Calu3 (cell line): ENCODE measurements around the gene OR51E2. TPM values are rescaled to one million over a fixed set of nuclear protein-coding genes. Genes with fewer than 3 reads are reported as not detected.

ENCODE experiments used
- BruUV-seq: library from RNA; stranded (reverse); fragments of 400-500 nt; replicated peaks from 2 replicates; lab custom pipeline; 2021; lab: Mats Ljungman, UMichigan
- CTCF ChIA-PET: fragments of 300-600 bp; sonication (Branson Sonifier 250); formaldehyde crosslinking; loops from one replicate; lab custom pipeline; 2022; ENCODE audit warnings: antibody characterized with exemption; lab: Charles Lee
- DNase-seq: peaks from one replicate; pipeline ENCODE4 v3.0.0; 2022
- H3K27ac Mint-ChIP-seq: one replicate; pipeline ENCODE4 v1.8.0; 2022; ENCODE audit warnings: mixed read lengths; ENCODE audit not compliant: unreplicated experiment
- H3K27me3 Mint-ChIP-seq: one replicate; pipeline ENCODE4 v1.8.0; 2022; ENCODE audit warnings: mixed read lengths; ENCODE audit not compliant: unreplicated experiment
- H3K36me3 Mint-ChIP-seq: one replicate; pipeline ENCODE4 v1.8.0; 2022; ENCODE audit warnings: mild to moderate bottlenecking, moderate library complexity, mixed read lengths; ENCODE audit not compliant: insufficient read depth, unreplicated experiment
- H3K4me1 Mint-ChIP-seq: one replicate; pipeline ENCODE4 v1.8.0; 2022; ENCODE audit warnings: mild to moderate bottlenecking, low read depth, mixed read lengths; ENCODE audit not compliant: unreplicated experiment
- H3K4me3 Mint-ChIP-seq: one replicate; pipeline ENCODE4 v1.8.0; 2022; ENCODE audit warnings: mild to moderate bottlenecking, low read depth, moderate library complexity, mixed read lengths; ENCODE audit not compliant: unreplicated experiment
- H3K9me3 Mint-ChIP-seq: one replicate; pipeline ENCODE4 v1.8.0; 2022; ENCODE audit warnings: low read depth, mixed read lengths; ENCODE audit not compliant: unreplicated experiment
- intact Hi-C: fragments of 100-400 bp; cut with micrococcal nuclease; formaldehyde crosslinking; loops from one replicate; pipeline ENCODE4 v1.10.0; 2022; ENCODE audit not compliant: unreplicated experiment
- total RNA-seq: library from RNA; stranded (reverse); gene quantifications from 2 replicates; pipeline ENCODE4 v1.2.3, GENCODE V29; 2022
- TF ChIP-seq, protein P1 (sequence below): fragments of 200-600 bp; IDR thresholded peaks from one replicate; pipeline ENCODE4 v1.8.0; 2022; ENCODE audit warnings: antibody characterized with exemption; ENCODE audit not compliant: unreplicated experiment

Gene OR51E2
- total RNA-seq, 1 experiment from 2014 or later, result not detected

DNA sequence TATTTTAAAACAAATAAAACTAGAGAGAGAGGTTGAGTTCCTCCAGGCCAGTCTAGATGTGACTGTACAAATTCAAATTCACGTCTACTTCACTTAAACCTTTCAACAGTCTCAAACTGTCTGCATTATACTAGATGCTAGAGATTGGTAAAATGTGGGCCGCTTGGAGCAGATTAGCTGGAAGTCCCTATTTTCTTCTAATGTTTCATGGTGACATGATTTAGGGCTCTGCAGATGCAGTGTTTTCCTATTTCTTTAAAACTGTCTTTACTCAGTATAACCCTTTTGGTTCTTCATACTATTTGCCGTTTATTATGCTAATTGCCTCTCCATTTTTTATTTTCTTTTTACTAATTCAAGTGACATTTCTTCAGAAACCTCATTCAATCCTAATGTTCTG is 33.5 kb downstream of the OR51E2 start:
- no TSS peak for BruUV-seq
- Mint-ChIP-seq H3K36me3 (no peaks in the 10 kb centered on the region), H3K27me3 (peaks cover 37% of the 10 kb centered on the region), H3K4me1 (no peaks in the 10 kb centered on the region), H3K4me3 (no peak overlapping the region), H3K9me3 (no peaks in the 10 kb centered on the region), H3K27ac (no peak overlapping the region)
- TF ChIP-seq, protein P1, sequence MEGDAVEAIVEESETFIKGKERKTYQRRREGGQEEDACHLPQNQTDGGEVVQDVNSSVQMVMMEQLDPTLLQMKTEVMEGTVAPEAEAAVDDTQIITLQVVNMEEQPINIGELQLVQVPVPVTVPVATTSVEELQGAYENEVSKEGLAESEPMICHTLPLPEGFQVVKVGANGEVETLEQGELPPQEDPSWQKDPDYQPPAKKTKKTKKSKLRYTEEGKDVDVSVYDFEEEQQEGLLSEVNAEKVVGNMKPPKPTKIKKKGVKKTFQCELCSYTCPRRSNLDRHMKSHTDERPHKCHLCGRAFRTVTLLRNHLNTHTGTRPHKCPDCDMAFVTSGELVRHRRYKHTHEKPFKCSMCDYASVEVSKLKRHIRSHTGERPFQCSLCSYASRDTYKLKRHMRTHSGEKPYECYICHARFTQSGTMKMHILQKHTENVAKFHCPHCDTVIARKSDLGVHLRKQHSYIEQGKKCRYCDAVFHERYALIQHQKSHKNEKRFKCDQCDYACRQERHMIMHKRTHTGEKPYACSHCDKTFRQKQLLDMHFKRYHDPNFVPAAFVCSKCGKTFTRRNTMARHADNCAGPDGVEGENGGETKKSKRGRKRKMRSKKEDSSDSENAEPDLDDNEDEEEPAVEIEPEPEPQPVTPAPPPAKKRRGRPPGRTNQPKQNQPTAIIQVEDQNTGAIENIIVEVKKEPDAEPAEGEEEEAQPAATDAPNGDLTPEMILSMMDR, result no peak
- intact Hi-C loops, result no loop called here
- no peak for DNase-seq
- CTCF ChIA-PET, result no interaction called here

DNA sequence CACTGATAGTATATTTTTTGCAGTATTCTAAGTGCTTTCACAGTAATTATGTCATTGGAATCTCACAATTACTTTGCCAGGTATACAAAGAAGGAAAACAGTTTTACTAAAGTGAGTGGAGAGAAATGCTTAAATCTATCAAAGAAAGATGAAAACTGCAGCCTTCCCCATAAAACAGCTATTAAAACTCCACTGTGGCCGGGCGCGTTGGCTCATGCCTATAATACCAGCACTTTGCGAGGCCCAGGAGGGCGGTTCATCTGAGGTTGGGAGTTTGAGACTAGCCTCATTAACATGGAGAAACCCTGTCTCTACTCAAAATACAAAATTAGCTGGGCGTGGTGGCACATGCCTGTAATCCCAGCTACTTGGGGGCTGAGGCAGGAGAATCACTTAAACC is 34.8 kb downstream of the OR51E2 start:
- no TSS peak for BruUV-seq
- H3K9me3 Mint-ChIP-seq, result no peaks in the 10 kb centered on the region

DNA sequence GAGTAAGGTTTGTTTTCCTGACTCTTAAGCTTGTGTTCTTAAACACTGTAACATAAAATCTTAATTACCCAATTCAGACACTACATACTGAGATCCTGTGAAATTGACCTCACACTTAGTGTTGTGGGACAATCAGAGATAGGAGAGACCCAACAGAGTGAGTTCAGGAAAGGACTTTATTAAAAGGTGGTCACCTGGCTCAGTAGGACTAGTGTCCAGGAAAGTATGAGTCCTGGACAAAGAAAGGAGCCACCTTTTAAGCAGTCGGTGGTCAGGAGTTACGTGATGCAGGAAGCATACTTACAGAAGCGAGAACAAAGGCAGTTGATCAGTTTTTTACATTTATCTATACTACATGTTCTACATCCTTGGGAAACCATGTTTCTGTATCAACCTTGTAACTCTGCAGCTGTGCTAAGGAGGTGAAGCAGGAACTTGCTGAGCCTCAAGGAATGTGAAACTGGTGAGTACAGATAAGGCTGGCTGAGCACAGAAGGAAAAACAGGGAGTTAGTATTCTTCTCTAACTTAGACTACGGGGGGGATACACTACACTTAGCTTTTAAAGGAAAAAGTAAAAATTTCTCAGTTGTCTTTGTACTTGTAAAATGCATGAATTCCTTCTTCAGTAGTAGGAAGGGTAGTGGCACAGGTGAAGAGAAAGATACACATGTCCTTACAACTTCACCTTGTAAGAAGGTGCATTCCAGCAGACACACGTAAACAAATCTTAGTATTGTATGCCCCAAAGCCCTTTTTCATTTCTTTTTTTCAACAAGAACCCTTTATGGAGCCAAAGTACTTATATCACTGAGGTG is 38.8 kb downstream of the OR51E2 start:
- CTCF ChIA-PET, result no interaction called here
- no peak overlapping the region for H3K4me3 Mint-ChIP-seq
- TF ChIP-seq, protein P1, result no peak
- BruUV-seq, result no TSS peak
- no peaks in the 10 kb centered on the region for H3K4me1 Mint-ChIP-seq
- intact Hi-C loops, result no loop called here
- no peak overlapping the region for H3K27ac Mint-ChIP-seq
- H3K9me3 Mint-ChIP-seq, result no peaks in the 10 kb centered on the region
- H3K36me3 Mint-ChIP-seq, result no peaks in the 10 kb centered on the region
- no peak for DNase-seq
- peaks cover 23% of the 10 kb centered on the region for H3K27me3 Mint-ChIP-seq

More for the DNA sequence above, 34.8 kb downstream of the OR51E2 start:
- H3K27me3 Mint-ChIP-seq, result peaks cover 37% of the 10 kb centered on the region
- CTCF ChIA-PET, result no interaction called here
- no peaks in the 10 kb centered on the region for H3K4me1 Mint-ChIP-seq
- no peak overlapping the region for H3K27ac Mint-ChIP-seq
- H3K4me3 Mint-ChIP-seq, result no peak overlapping the region
- intact Hi-C loops, result no loop called here
- no peaks in the 10 kb centered on the region for H3K36me3 Mint-ChIP-seq
- no peak for DNase-seq
- TF ChIP-seq, protein P1, result no peak

DNA sequence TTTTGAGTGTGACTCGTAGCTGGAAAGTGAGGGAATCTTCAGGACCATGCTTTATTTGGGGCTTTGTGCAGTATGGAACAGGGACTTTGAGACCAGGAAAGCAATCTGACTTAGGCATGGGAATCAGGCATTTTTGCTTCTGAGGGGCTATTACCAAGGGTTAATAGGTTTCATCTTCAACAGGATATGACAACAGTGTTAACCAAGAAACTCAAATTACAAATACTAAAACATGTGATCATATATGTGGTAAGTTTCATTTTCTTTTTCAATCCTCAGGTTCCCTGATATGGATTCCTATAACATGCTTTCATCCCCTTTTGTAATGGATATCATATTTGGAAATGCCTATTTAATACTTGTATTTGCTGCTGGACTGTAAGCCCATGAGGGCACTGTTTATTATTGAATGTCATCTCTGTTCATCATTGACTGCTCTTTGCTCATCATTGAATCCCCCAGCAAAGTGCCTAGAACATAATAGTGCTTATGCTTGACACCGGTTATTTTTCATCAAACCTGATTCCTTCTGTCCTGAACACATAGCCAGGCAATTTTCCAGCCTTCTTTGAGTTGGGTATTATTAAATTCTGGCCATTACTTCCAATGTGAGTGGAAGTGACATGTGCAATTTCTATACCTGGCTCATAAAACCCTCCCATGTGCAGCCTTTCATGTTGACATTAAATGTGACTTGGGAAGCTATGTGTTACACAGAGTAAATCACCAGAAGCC is 42.9 kb downstream of the OR51E2 start:
- intact Hi-C loops, result no loop called here
- no TSS peak for BruUV-seq
- peaks cover 30% of the 10 kb centered on the region for H3K27me3 Mint-ChIP-seq
- H3K4me3 Mint-ChIP-seq, result no peak overlapping the region
- DNase-seq, result no peak
- no peaks in the 10 kb centered on the region for H3K4me1 Mint-ChIP-seq
- TF ChIP-seq, protein P1, result no peak
- CTCF ChIA-PET, result no interaction called here
- peaks cover 3% of the 10 kb centered on the region for H3K9me3 Mint-ChIP-seq
- no peak overlapping the region for H3K27ac Mint-ChIP-seq
- H3K36me3 Mint-ChIP-seq, result no peaks in the 10 kb centered on the region
